GM12801 (cell line): ENCODE measurements around the gene ITGB5.

ENCODE experiments used
- TF ChIP-seq, protein P1 (sequence below): IDR thresholded peaks from one replicate; pipeline ENCODE4 v1.5.1; 2011; ENCODE audit warnings: control low read depth; ENCODE audit not compliant: insufficient read length; ENCODE audit errors: extremely low read depth

ITGB5 gene, protein sequence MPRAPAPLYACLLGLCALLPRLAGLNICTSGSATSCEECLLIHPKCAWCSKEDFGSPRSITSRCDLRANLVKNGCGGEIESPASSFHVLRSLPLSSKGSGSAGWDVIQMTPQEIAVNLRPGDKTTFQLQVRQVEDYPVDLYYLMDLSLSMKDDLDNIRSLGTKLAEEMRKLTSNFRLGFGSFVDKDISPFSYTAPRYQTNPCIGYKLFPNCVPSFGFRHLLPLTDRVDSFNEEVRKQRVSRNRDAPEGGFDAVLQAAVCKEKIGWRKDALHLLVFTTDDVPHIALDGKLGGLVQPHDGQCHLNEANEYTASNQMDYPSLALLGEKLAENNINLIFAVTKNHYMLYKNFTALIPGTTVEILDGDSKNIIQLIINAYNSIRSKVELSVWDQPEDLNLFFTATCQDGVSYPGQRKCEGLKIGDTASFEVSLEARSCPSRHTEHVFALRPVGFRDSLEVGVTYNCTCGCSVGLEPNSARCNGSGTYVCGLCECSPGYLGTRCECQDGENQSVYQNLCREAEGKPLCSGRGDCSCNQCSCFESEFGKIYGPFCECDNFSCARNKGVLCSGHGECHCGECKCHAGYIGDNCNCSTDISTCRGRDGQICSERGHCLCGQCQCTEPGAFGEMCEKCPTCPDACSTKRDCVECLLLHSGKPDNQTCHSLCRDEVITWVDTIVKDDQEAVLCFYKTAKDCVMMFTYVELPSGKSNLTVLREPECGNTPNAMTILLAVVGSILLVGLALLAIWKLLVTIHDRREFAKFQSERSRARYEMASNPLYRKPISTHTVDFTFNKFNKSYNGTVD

DNA sequence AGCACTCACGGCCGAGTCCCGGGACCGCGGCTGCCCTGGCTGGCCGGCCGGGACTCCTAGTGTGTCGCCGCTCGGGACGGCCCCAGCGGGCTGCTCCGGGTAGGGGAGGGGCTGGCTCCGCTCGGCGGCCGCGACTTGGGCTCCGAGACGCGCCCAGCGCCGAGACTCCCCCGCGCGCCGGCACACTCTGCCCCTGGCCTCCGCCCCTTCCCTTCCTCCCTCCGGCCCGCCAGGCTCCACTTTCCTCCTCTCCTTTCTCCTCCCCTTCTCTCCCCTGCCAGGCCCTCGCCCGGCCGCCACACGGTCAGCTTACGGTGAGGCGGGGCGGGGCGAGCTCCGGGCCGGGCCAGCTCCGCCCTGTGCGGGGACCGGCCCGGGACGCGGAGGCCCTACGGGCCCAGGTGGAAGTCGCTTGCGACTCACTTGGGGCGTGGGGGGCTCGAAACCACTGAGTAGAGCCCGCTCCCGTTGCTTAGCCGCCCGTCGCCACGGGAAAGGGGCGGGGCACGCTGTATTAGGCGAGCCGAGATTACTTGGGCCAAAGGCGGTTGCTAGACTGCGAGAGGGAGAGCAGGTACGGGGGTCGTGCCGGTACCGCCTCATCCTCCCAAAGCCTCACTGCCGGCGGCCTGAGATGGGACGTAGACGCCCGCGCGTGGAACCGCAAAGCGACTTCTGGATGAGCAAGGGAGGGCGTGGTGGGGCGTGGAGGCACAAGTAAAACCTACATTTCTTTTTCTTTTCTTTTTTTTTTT lies at the start of gene ITGB5:
TSS of gene ITGB5 (minus strand) at position 189 of the 755 bp plus-strand sequence. CDS start 365 bp downstream, outside the sequence.
- TF ChIP-seq, protein P1, sequence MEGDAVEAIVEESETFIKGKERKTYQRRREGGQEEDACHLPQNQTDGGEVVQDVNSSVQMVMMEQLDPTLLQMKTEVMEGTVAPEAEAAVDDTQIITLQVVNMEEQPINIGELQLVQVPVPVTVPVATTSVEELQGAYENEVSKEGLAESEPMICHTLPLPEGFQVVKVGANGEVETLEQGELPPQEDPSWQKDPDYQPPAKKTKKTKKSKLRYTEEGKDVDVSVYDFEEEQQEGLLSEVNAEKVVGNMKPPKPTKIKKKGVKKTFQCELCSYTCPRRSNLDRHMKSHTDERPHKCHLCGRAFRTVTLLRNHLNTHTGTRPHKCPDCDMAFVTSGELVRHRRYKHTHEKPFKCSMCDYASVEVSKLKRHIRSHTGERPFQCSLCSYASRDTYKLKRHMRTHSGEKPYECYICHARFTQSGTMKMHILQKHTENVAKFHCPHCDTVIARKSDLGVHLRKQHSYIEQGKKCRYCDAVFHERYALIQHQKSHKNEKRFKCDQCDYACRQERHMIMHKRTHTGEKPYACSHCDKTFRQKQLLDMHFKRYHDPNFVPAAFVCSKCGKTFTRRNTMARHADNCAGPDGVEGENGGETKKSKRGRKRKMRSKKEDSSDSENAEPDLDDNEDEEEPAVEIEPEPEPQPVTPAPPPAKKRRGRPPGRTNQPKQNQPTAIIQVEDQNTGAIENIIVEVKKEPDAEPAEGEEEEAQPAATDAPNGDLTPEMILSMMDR: no peak

DNA sequence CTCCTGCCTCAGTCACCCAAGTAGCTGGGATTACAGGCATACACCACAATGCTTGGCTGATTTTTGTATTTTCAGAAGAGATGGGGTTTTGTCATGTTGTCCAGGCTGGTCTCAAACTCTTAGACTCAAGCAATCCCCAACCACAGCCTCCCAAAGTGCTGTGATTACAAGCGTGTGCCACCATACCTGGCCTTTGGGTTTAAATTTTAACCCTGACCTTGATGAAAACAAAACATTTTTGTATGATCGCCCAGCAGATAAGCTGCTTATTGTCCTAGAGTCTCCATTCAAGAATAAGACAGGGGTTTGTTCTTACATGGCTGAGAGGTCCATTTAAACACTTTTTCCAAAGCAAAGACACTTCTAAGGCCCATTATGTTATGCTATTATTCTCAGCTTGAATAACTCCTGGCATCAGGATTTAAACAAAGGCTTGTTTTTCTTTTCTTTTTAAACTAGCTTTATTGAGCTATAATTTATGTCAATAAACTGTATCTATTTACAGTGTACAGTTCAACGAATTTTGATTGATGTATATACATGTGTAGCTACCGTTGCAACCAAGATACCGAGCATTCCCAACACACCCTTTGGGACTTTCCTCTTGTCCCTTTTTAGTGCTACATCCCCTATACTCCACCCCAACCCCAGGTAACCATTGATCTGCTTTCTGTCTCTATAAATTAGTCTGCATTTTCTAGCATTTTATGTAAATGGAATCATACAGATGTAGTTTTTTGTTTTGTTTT lies 48.8 kb upstream of the ITGB5 start:
- TF ChIP-seq, protein P1: no peak

DNA sequence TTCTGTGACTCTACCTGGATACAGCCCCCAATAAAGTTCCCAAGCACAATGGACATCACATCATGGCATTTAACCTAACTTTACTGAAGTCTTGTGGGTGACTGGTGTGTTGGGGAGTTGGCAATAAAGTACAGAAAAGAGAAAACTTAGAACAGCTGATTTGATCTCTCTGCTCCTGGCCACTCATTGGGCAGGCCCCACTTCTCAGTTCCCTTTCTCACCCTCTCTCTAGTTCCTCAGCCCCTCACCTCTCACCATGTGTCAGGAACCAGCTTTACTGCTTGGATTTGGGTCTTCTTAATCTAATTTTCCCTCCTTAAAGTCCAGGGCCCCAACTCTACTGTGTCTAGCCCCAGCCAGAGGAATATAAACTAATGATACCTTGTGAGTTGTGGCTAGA lies 48.1 kb upstream of the ITGB5 start:
- TF ChIP-seq, protein P1: no peak

DNA sequence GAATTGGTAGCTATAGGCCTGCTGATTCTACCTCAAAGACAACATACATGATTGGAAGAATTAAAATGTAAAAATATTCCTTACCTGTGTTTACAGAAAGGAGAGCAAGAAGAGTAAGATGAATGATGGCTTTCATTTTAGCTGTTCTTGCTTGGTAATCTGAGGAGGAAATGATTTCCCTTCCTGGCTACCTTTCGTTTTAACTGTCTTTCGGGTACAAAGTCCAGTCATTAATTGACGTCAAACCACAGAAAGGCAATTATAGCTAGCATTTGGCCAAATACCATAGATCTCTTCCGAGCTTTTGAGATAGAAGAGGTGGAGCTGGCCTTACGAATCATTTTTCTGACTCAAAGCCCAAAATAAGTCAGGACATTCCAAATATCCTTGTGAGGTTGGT lies 47.4 kb upstream of the ITGB5 start, which contains the start of gene MUC13:
TSS of gene MUC13 (minus strand) at position 175 of the 400 bp plus-strand sequence. CDS start at position 136, 39 bp downstream.
- TF ChIP-seq, protein P1: no peak

DNA sequence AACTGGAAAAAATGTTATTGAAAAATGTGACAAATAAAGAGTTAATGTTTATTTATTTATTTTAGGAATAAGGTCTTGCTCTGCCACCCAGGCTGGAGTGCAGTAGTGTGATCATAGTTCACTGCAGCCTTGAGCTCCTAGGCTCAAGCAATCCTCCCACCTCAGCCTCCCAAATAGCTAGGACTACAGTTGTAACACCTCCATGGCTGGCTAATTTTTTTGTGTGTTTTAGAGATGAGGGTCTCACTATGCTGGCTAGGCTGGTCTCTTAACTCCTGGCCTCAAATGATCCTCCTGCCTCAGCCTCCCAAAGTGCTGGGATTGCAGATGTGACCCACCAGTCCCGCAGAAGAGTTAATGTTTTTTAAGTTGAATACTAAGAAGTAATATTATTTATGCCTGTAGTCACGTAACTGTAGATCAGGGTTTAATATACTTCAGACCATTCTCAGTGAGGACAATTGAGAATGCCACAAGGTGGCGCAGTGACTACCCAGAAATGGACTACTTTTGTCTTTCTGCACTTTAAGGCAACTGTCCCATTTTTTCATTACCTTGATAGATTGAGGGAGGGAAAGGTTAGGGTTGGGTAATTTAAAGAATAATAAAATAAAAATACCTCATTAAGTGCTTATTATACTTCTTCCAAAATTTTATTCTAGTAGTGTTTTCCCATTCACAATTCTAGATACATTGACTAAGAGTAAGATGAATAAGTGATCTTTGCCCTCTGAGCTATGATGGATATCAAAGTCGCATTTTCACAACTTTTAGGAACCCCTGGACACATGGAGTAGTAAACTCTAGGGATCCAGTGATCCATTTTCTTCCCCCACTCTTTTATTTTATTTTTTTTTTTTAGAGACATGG lies 41.4 kb upstream of the ITGB5 start:
- TF ChIP-seq, protein P1: no peak

DNA sequence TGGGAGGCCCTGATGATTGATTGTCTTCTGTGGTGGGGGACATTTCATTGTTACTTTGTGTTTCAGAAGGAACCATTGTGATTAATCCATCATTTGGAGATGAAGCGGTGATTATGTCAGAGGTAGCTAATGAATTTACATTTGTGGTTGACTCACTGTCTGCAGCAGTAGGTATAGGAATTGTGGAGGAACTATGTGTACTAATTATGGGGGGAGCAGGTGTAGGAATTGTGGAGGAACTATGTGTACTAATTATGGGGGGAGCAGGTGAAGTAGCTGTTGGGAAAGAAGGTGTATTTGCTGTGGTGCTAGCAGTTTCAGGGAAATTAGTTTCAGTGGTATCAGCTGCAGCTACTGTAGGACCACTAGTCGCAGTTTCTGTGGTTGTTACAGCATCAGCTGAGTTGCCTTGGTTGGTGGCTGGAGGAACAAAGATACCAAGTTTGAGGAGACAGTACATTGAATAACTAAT lies 40.4 kb upstream of the ITGB5 start:
- TF ChIP-seq, protein P1: no peak
